ENCODE data around the gene XCR1. TPM values are rescaled to one million over a fixed set of nuclear protein-coding genes. Genes with fewer than 3 reads are reported as not detected.

XCR1 gene
- total and polyA plus RNA-seq, 2 experiments from 2014 or later = not detected

DNA sequence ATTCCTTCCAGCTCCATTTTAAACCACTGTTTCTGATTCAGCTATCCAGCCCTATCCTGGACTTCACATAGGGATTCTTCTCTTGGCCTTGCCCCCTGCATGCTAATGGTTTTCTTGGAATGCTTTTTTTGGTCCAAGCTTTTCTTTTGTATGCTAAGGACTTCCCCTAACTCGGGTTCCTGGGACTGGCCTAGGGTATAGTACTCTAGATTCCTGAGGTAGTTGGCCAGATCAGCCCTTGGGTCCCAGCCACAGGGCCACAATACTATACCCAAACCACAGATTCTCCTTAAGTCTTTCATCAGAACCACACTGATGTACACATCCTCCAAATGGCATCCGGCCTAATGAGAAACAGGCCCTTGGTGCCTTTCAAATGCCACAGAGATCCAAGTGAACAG is 34.5 kb downstream of the XCR1 start:
- no peak overlapping the region for H2AFZ ChIP-seq
- no peaks in the 10 kb centered on the region for H3K9me2 ChIP-seq (ENCODE audit: insufficient read depth)
- no peaks in the 10 kb centered on the region for H3F3A ChIP-seq (replicated peaks; ENCODE audit: low read depth)
- H3K4me3 ChIP-seq = 0 out of 2 replicates have a peak overlapping the region, but pooled peaks have one; percentile 14
- Mint-ChIP-seq H3K4me1 (peaks cover 34% of the 10 kb centered on the region), H3K27ac (no peak overlapping the region; the same call in 1 of the 2 replicates), H3K4me3 (peak overlapping the region; percentile 8; the same call in 1 of the 3 replicates), H3K27me3 (ENCODE audit: insufficient read depth, low read depth, poor library complexity) (peaks cover 10% of the 10 kb centered on the region), H3K36me3 (ENCODE audit: low read depth) (no peaks in the 10 kb centered on the region; the same call in 2 of the 3 replicates), H3K9me3 (no peaks in the 10 kb centered on the region; the same call in 2 of the 3 replicates)
- ATAC-seq (no peak), DNase-seq (ENCODE audit: low spot score) (peak; percentile 46)
- H3K4me1 ChIP-seq (ENCODE audit: insufficient read depth) = peaks cover 28% of the 10 kb centered on the region
- H3K27me3 ChIP-seq (ENCODE audit: insufficient read depth) = peaks cover 7% of the 10 kb centered on the region; the same call in 1 of the 2 replicates
- H3K27ac ChIP-seq (ENCODE audit: low read depth) = no peak overlapping the region
- peaks cover 65% of the 10 kb centered on the region for H3K79me2 ChIP-seq (replicated peaks; ENCODE audit: insufficient read depth)
- no peaks in the 10 kb centered on the region for H3K36me3 ChIP-seq (ENCODE audit: insufficient read depth)
- H4K20me1 ChIP-seq (replicated peaks; ENCODE audit: insufficient read depth) = no peaks in the 10 kb centered on the region; the same call in none of the 2 replicates
- H3K4me2 ChIP-seq = peak overlapping the region; percentile 64
- TF ChIP-seq, protein P1, sequence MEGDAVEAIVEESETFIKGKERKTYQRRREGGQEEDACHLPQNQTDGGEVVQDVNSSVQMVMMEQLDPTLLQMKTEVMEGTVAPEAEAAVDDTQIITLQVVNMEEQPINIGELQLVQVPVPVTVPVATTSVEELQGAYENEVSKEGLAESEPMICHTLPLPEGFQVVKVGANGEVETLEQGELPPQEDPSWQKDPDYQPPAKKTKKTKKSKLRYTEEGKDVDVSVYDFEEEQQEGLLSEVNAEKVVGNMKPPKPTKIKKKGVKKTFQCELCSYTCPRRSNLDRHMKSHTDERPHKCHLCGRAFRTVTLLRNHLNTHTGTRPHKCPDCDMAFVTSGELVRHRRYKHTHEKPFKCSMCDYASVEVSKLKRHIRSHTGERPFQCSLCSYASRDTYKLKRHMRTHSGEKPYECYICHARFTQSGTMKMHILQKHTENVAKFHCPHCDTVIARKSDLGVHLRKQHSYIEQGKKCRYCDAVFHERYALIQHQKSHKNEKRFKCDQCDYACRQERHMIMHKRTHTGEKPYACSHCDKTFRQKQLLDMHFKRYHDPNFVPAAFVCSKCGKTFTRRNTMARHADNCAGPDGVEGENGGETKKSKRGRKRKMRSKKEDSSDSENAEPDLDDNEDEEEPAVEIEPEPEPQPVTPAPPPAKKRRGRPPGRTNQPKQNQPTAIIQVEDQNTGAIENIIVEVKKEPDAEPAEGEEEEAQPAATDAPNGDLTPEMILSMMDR (conservative IDR thresholded peaks at IDR 0.05; ENCODE audit: low read depth in 2 of 2) = no peak
- TF ChIP-seq, protein P2, sequence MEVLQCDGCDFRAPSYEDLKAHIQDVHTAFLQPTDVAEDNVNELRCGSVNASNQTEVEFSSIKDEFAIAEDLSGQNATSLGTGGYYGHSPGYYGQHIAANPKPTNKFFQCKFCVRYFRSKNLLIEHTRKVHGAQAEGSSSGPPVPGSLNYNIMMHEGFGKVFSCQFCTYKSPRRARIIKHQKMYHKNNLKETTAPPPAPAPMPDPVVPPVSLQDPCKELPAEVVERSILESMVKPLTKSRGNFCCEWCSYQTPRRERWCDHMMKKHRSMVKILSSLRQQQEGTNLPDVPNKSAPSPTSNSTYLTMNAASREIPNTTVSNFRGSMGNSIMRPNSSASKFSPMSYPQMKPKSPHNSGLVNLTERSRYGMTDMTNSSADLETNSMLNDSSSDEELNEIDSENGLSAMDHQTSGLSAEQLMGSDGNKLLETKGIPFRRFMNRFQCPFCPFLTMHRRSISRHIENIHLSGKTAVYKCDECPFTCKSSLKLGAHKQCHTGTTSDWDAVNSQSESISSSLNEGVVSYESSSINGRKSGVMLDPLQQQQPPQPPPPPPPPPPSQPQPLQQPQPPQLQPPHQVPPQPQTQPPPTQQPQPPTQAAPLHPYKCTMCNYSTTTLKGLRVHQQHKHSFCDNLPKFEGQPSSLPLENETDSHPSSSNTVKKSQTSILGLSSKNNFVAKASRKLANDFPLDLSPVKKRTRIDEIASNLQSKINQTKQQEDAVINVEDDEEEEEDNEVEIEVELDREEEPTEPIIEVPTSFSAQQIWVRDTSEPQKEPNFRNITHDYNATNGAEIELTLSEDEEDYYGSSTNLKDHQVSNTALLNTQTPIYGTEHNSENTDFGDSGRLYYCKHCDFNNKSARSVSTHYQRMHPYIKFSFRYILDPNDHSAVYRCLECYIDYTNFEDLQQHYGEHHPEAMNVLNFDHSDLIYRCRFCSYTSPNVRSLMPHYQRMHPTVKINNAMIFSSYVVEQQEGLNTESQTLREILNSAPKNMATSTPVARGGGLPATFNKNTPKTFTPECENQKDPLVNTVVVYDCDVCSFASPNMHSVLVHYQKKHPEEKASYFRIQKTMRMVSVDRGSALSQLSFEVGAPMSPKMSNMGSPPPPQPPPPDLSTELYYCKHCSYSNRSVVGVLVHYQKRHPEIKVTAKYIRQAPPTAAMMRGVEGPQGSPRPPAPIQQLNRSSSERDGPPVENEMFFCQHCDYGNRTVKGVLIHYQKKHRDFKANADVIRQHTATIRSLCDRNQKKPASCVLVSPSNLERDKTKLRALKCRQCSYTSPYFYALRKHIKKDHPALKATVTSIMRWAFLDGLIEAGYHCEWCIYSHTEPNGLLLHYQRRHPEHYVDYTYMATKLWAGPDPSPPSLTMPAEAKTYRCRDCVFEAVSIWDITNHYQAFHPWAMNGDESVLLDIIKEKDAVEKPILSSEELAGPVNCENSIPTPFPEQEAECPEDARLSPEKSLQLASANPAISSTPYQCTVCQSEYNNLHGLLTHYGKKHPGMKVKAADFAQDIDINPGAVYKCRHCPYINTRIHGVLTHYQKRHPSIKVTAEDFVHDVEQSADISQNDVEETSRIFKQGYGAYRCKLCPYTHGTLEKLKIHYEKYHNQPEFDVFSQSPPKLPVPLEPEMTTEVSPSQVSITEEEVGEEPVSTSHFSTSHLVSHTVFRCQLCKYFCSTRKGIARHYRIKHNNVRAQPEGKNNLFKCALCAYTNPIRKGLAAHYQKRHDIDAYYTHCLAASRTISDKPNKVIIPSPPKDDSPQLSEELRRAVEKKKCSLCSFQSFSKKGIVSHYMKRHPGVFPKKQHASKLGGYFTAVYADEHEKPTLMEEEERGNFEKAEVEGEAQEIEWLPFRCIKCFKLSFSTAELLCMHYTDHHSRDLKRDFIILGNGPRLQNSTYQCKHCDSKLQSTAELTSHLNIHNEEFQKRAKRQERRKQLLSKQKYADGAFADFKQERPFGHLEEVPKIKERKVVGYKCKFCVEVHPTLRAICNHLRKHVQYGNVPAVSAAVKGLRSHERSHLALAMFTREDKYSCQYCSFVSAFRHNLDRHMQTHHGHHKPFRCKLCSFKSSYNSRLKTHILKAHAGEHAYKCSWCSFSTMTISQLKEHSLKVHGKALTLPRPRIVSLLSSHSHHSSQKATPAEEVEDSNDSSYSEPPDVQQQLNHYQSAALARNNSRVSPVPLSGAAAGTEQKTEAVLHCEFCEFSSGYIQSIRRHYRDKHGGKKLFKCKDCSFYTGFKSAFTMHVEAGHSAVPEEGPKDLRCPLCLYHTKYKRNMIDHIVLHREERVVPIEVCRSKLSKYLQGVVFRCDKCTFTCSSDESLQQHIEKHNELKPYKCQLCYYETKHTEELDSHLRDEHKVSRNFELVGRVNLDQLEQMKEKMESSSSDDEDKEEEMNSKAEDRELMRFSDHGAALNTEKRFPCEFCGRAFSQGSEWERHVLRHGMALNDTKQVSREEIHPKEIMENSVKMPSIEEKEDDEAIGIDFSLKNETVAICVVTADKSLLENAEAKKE (CRISPR knock-in tag; IDR thresholded peaks at IDR 0.05) = 0 out of 2 replicates have a peak, but pooled peaks have one; percentile 10
- no peak for TF ChIP-seq POLR2AphosphoS5 (IDR thresholded peaks at IDR 0.05; ENCODE audit: low read depth)
